T-helper 9 cell (primary cell): ENCODE measurements around the gene TMEM132C.
"Not testable (repeated sequence)": the region's sequence is repeated elsewhere in the genome, so short reads cannot be mapped to it uniquely, and the experiment has no call there.

Experiments used
- DNase-seq: peaks from one replicate; pipeline ENCODE4 v3.0.0-alpha.2; 2020

TMEM132C gene

DNA sequence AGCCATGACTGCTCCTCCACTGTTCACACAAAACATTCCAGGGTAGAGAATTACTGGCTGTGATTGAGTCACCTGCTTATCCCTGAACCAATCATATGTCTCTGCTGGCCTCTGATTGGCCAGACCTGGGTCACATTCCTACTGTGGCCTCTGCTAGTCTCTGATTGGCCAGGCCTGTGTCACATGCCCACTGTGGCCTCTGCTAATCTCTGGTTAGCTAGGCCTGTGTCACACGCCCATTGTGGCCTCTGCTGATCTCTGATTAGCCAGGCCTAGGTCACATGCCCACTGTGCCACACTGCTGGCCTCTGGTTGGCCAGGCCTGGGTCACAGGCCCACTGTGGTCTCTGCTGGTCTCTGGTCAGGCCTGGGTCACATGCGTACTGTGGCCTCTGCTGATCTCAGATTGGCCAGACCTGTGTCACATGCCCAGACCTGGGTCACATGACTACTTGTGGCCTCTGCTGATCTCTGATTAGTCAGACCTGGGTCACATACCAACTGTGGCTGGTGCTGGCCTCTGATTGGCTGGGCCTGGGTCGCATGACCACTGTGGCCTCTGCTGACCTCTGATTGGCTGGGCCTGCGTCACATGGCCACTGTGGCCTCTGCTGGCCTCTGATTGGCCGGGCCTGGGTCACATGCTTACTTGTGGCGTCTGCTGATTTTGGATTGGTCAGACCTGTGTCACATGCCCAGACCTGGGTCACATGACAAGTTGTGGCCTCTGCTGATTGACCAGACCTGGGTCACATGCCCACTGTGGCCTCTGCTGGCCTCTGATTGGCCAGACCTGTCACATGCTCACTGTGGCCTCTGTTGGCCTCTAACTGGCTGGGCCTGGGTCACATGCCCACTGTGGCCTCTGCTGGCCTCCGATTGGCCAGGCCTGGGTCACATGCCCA, 305.2 kb downstream of the TMEM132C start:
- DNase-seq, result no peak

DNA sequence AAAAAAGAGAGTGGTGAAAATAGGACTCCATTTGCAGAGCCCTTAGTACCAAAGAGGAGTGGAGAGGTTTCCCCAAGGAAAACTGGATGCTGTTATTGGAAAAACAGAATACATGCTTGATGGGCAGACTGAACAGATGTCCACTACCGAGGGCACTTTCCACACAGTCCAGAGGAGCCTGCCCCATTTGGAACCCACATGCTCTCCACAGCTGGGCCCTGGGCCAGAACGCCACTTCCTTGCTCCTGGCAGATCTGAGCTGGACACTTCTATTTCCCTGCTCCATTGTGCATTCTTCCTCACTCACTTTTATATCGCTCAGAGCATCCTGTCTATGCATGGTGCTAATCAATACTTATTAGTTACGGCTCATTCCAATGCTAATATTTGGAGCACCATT, 306.9 kb downstream of the TMEM132C start:
- DNase-seq, result no peak

DNA sequence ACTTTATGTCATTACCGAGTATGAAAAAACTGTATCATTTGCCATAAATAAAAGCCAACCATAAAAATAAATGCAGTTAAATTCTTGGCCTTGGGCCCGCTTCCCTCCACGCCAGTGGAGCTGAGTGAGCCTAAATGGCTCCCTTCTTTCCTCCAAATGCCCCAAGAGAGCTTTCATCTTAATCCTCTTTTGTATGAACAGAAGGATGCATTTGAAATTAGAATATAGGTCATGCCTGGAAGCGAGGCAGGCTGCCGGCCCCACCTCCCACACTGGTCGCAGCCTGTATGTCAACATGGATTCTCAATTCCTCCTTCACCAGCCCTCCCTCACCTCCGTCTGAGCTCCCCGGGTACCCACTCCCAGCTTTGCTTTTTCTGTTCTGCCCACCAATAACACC, 311.1 kb downstream of the TMEM132C start:
- DNase-seq, result no peak

DNA sequence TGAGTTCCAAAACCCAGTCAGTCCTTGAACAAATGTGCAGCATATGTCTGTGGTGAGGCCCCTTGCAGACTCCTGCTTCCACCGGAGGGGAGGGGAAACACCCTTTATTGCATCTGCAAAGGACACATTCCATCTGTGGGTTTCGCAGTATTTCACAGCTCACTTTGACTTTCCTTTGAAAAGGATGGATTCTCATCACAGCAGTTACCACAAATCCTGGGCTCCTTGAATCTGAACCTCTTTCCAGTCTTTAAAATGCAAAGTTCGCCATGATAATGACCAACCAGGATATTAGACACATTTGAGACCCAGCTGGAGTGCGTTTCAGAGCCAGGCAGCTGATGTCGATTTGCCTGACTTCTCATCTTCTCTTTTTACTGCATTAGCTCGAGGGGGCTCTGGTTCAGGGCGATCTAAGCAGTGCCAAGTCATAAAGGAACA, 314.4 kb downstream of the TMEM132C start:
- DNase-seq, result no peak

DNA sequence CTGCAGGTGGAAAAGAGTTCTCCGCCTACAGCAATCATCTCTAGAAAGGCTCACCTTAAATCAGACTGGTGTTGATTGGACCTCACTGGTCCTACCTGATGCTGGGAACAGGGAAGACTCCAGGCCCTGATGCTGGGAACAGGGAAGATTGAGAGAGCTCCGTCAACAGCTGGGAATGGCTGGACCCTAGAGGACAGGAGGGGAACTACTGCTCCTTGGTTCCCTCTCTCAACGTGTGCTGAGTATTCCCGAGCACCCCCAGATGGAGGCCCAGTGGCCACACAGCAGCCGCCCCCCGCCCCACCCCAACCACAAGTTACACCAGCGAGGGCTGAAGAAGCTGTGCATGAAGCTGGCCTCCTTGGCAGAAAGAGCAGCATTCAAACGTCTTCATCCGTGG, 316.5 kb downstream of the TMEM132C start:
- no peak for DNase-seq

DNA sequence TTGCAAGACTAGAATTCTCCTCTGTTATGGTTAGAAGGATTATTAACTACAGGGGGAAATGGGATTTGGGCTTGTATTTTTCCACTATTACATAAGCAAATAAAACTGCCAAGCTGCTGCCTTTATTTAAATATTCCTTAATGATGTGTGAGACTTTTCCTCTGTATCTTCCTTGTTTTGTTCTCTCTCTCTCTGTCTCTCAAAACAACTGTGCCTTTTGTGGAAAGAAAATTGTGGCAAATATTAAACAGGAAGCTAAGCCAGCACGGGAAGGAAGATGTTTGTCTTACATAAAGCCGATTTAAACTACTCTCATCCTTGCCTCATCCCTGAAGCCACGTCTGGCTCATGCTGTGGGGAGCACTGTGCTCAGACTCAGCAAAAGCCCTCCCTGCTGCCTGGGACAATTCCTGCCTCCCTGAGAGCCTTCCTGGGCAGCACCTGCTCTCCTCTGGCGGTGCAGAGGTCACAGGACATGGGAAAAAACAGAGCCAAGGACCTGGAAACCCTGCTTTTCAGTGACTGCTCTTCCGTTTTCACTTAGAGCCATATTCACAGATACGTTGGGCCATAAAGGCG, 319.6 kb downstream of the TMEM132C start:
- no peak for DNase-seq

DNA sequence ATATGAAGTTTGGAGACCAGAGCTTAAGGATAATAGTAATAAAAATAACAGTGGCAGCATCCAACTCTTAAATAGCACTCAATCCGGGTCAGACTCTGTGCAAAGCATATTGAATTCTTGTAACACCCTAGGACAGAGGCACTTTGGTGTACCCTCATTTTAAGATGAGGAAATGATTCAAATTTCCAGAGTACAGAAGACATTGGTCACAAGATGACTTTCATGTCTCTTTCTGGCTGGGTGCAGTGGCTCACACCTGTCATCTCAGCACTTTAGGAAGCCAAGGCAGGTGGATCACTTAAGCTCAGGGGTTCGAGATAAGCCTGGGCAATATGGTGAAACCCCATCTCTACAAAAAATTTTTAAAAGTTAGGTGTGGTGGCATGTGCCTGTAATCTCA, 320.9 kb downstream of the TMEM132C start:
- DNase-seq, result no peak

DNA sequence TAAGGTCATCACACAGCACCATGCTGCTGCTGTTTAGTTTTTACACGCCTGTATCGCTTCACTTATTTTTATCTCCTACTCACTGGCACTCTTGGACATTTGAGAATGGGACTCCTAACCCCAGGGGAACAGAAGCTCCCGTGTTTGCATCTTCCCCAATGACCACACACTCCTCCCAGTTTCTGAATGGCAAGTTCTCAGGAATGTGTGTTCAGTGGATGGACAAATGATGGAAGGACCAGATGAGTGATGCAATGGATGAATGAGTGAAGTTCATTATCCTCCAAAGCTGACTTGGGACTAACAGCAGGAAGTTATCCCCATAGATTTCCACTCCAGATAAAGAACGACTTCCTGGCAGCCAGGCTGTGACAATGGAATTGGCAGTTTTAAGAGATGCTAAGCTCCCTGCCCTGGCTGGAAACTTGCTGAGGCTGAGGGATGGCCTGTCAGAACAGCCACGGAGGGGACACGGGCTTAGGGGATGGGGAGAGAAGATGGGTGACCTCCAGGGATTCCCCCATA, 325.3 kb downstream of the TMEM132C start:
- DNase-seq, result no peak

DNA sequence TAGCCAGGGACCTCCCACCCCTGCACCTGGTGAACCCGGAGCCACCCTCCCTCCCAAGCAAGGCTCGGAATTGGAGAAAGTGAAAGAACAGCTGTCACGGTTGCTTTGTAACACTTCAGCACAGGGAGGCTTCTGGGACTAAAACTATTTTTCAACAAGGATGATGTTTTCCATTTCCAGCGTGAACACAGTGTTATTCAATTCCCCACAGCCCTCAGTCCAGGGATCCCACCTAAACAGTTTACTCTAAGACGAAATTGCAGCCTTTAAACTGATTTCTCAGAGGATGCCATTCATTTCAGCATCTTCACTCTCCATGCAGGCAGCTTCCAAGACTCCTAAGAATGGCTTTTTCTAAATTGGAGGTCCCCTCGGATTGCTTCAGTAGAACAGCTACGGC, 327.6 kb downstream of the TMEM132C start:
- no peak for DNase-seq

DNA sequence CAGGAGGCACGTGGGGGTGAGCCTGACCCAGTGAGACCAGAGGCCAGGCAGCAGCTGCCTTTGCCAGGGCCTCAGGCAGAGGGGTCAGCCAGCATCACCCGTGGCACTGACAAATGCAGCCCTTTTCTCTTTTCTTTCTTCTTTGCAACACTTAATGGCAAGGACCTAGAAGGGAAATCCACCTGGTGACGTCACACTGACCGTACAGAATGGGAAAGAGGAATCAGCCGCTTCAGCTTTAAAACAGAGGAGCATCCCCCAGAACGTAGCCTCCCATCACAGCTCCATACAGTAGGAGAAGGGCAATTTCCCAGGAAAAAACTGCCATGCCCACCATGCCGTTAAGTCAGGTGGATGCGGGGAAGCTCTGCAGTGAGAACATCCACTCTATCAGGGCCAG, 328.6 kb downstream of the TMEM132C start:
- DNase-seq, result no peak

DNA sequence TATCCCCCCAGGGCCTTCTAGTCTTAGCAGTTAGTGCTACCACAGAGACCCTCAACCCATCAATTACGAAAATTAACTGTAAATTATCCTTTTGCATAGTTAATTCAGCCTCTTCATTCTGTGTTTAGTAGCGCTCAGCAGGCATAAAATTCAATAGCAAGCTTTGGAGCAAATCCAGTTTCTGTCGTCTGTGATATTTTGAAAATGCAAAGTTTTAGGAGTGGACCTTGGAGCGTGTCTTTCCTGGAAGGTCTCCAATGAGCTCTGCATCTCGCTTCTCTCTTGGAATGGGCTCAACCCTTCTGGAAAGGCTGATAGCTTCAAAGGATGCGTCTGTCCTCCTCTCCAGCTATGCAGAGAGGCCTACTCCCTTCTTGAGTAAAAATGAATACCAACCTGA, 333.9 kb downstream of the TMEM132C start:
- no peak for DNase-seq

DNA sequence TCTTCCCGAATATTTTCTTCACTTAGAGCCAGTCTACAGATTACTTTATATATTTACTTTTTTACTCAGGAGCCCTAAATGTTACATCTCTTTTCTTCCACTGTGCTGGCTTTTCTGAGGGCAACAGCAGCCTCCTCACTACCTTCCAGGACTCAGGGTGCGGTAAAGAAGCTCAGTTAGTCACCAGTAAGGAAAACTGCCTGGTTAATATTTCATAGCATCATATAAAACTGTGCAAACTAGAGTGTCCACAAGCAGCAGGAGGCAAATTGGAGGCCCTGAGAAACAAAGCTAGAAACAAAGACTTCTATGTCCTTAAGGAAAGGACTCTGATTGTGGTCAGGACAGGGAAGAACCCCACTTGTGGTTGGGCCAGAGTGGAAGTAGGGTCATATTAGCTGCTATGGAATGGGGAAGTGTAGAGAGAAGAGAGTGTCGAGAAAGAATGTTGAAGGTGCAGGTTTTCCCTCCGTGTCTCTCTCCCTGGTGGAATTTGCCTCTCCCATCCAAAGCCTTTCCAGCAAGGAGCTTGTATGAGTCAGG, 336.7 kb downstream of the TMEM132C start:
- no peak for DNase-seq

DNA sequence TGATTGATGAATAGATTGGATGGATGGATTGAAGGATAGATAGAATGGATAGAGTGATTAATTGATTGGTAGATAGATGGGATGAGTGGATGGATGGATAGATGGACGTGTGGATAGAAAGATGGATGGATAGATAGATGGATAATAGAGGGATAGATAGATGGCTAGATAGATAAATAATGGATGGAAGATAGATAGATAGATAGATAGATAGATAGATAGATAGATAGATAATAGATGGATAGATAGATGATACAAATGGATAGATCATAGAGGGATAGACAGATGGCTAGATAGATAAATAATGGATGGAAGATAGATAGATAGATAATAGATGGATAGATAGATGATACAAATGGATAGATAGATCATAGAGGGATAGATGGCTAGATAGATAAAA, 337.2 kb downstream of the TMEM132C start:
- not testable (repeated sequence) for DNase-seq

DNA sequence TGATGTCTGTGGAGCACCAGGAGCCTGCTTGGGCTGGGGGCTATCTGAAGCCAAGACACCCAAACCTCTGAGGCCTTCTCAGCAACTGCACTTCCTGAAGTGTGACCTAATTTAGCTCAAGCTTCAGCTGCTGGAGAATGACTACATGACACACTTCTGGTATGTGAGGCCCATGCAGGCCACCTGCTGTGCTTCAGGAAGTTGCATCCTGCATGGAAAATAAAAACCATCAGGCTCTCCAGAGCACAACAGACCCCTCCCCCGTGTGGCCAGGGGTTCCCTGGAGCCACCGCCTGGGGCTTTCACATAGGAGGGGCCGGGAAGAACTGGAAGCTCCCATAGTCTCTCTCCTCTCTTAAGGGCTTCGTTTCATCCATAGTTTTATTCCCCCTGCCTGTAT, 339.1 kb downstream of the TMEM132C start:
- no peak for DNase-seq

DNA sequence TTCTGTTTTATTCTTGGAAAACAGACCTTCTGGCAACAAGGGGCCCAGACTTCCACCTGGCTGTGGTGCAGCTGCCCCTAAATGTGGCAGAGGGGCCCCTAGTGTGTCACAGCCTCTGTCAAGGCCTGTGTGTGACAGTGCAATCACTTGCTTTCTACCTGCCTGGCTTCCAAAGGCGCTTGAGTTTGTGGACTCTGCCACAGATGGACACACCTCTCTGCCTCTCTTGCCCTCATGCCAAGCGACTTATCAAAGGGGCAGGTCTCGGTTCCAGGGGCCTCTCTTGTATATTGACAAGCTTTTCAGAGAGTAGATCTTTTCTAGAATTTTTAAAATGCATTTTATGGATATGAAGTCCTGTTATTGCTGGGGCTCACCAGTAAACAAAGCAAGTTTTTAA, 339.6 kb downstream of the TMEM132C start:
- no peak for DNase-seq

DNA sequence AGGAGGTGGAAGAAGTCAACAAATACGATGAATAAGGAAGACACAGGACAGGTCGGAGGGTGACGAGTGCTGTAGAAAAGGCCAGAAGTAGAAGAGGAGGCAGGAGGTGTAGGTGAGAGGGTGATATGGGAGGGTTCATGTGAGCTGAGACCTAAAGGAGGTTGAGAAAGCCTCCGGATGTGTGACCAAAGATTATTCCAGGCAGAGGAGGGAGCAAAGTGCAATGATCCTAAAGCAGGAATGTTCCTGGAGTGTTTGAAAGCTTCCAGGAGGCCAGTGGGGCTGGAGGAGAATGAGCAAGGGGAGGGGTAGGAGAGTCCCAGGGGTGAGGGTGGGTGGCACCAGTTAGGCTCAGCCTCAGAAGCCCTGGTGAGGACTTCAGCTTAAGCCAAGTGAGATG, 340.0 kb downstream of the TMEM132C start:
- no peak for DNase-seq

DNA sequence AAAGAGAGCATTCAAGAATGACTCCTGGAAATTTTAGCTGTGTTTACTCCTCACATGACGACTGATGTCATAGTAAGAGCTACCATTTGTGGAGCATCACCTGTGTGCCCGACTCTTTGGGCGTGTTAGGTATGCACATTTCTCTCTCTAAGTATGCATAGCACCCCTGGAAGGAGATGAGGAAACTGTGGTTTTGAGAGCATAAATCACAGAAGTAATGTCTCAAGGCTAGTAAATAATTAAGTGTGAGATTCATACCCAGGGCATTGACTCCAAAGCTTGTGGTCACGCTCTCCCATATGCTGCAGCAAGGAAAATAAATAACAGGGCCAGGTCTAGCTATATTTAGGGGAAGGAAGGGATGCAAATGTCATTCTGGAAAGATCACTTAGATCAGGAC, 340.7 kb downstream of the TMEM132C start:
- DNase-seq, result no peak

DNA sequence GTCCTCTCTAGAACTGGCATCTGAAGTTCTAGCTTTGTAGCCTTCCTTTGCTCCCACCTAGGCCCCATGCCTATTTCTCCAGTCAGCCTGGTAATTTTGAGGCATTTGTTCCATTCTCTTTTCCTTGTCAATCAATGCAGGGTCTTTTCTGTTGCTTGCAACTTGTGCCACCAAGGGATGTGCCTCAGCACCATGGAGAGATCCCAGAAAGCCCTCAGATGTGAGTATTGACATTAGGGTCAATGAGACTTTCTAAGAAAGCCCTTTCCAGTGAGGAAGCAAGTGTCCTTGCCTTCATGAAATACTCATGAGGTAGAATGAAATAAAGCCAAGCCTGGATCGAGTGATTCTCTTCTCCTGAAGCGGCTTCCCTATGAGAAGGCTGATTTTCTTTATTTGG, 342.9 kb downstream of the TMEM132C start:
- no peak for DNase-seq

DNA sequence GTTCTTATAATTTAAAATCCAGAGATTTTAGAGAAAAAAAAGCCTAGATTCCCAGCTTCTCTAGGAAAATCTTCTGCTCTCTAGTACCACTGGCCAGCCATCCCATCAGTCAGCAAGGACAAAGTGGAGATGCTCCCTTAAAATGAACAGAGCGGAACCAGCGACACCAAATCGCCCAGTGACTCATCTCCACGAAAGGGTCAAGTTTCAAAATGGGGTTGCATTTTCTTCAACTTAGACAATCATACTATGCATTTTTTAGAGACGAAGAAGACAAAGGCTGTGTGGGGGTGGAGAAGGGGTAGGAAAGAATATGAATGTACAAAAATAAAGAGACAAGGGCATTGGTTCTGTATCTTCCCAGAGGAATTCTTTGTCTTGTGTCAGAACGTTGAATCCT, 344.8 kb downstream of the TMEM132C start:
- DNase-seq, result no peak

DNA sequence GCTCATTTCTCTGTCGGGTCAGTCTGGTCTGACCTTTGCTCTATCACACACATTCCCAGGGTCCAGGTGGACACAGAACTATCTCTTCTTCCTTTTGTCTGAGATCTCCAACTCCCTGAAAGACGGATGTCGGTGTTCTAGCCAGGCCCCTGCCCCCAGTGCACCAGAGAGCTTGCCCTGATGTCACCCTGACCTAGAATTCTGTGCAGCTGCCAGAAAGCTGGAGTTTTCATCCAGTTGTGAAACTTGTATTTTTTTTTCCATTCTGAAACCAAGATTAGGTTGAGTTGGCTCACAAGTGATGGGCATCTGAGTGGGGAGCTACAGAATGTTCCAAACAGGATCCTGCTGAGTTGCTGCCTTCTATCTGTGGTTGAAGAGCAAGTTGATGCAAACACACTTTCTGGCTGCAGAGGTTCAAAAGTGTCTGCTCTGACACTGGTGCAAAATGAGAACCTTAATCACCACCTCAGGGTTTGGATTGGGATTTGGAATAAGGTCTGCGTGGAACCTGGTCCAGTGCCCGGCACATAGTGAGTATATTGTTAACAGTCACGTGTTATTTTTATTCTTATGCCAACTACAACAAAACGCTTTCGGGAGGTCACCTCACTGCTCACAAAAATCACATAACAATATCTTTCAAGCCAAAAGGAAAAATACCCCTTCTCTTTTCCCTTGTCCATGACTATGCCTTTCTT, 345.3 kb downstream of the TMEM132C start:
- DNase-seq, result no peak

DNA sequence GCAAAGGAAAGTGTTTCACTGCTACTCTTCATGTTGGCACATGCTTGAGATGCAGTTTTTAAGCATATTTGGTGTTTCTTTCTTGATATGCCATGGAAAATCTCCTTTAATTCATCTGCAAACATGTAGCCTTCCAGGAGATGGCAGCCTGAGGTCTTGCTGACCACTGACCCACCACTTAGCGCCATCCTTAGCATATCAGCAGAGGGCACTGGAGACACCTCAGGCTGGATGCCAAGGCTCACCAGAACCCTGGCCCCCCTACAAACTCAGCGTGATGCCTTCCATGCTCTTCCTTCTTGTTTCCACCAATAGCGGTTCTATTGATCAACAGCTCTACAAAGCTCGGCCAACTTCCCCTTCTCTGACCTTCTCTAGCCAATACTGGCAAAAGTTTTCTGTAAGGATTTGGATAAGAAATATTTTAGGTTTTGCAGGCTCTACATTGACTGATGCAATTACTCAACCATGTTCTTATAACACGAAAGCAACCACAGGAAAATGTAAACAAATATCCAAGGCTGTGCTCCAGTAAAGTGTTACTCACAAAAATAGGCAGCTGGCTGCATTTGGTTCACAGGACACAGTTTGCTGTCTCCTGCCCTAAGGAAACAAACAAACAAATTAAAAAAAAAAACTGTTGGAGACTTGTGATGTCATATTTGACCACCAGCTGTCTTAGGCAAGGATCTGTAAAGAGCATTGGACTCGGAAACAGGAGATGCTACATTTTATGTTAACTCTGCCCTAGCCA, 347.0 kb downstream of the TMEM132C start:
- DNase-seq, result no peak

DNA sequence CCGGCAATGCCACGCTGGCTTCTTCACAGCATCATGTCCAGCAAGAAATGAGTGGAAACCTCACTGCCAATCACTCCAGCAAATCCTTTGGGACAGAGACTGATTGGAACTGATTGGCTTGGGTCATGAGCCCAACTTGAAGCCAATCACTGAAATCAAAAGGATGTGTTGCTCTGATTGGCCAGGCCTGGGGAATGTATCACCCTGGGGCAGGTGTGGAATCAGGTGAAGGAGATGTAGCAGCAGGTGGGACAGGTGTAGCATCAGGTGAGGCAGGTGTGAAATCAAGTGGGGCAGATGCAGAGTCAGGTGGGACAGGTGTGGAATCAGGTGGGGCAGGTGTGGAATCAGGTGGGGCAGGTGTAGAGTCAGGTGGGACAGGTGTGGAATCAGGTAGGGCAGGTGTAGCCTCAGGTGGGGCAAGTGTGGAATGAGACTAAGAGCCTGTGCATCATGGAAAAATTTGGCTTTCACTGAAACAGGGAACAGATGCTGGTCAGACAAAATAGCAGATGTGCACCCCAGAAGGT, 350.4 kb downstream of the TMEM132C start:
- DNase-seq, result no peak
